CD4-positive, alpha-beta T cell (primary cell): ENCODE data around the gene WDR93. TPM values are rescaled to one million over a fixed set of nuclear protein-coding genes. Genes with fewer than 3 reads are reported as not detected.

Experiments used
- ATAC-seq: fragments of 200-7000 bp; cut with Tn5 transposase; one replicate; pipeline ENCODE4 v1.10.0; 2022; ENCODE audit warnings: mild to moderate bottlenecking; ENCODE audit not compliant: poor library complexity
- CTCF ChIA-PET: fragments of 350-600 bp; sonication (Branson Sonifier 250); formaldehyde crosslinking; loops from one replicate; lab custom pipeline; 2021; ENCODE audit warnings: antibody characterized with exemption, inconsistent platforms; lab: Charles Lee
- POLR2A ChIA-PET: fragments of 350-600 bp; sonication (Branson Sonifier 250); formaldehyde crosslinking; loops from one replicate; lab custom pipeline; 2021; ENCODE audit warnings: antibody characterized with exemption, inconsistent platforms; lab: Charles Lee
- DNase-seq, 14 experiments: peaks; one replicate each; pipeline ENCODE4 v3.0.0-alpha.2; 2013 to 2020; ENCODE audit warnings: mixed read lengths in 2 of 14
- H3K27ac ChIP-seq, 2 donors: one replicate each; pipeline versions ENCODE4 v1.5.1 to v1.7.0; 2013; ENCODE audit warnings: low read length in 2 of 2, low read depth in 1 of 2, mild to moderate bottlenecking in 1 of 2
- H3K27me3 ChIP-seq, 2 experiments: 1 replicate in 1 of 2; 2 replicates in 1 of 2; pipeline versions ENCODE4 v1.6.1 to v1.7.0; 2013; ENCODE audit warnings: low read length in 2 of 2, control low read depth in 1 of 2, mild to moderate bottlenecking in 1 of 2, moderate library complexity in 1 of 2; ENCODE audit not compliant: insufficient read depth in 2 of 2, control insufficient read depth in 1 of 2
- H3K36me3 ChIP-seq: one replicate; pipeline ENCODE4 v1.6.1; 2013; ENCODE audit warnings: low read length, control low read depth; ENCODE audit not compliant: insufficient read depth
- H3K4me1 ChIP-seq: one replicate; pipeline ENCODE4 v1.6.1; 2013; ENCODE audit warnings: low read length, control low read depth; ENCODE audit not compliant: insufficient read depth
- H3K4me3 ChIP-seq: one replicate; pipeline ENCODE4 v1.5.1; 2013; ENCODE audit warnings: mild to moderate bottlenecking, low read length, moderate library complexity
- H3K9me3 ChIP-seq, 2 experiments: 1 replicate in 1 of 2; 2 replicates in 1 of 2; pipeline versions ENCODE4 v1.6.1 to v1.7.0; 2013; ENCODE audit warnings: low read length in 2 of 2, mild to moderate bottlenecking in 2 of 2, control low read depth in 1 of 2, moderate library complexity in 1 of 2; ENCODE audit not compliant: control insufficient read depth in 1 of 2, insufficient read depth in 1 of 2
- H3K27ac Mint-ChIP-seq: one replicate; pipeline ENCODE4 v1.8.0; 2020; ENCODE audit warnings: mixed read lengths
- H3K27me3 Mint-ChIP-seq: one replicate; pipeline ENCODE4 v1.8.0; 2021; ENCODE audit warnings: mixed read lengths
- H3K36me3 Mint-ChIP-seq: one replicate; pipeline ENCODE4 v1.8.0; 2021; ENCODE audit warnings: low read depth, mixed read lengths
- H3K4me1 Mint-ChIP-seq: one replicate; pipeline ENCODE4 v1.8.0; 2021; ENCODE audit warnings: low read depth, mixed read lengths
- H3K4me3 Mint-ChIP-seq: one replicate; pipeline ENCODE4 v1.8.0; 2020; ENCODE audit warnings: mild to moderate bottlenecking, mixed read lengths
- H3K9me3 Mint-ChIP-seq: one replicate; pipeline ENCODE4 v1.8.0; 2020; ENCODE audit warnings: mixed read lengths
- intact Hi-C, 2 experiments: fragments of 100-400 bp; cut with DNase I in 1 of 2; cut with micrococcal nuclease in 1 of 2; formaldehyde crosslinking; loops; one replicate each; pipeline versions ENCODE4 v1.15.1 to v1.9.0; 2023 to 2025; cut with DNase I, micrococcal nuclease
- total RNA-seq, 174 experiments: library from RNA in 2 of 174; stranded (reverse) in 2 of 174; gene quantifications; one replicate each; pipeline ENCODE4 v1.2.3 and lab custom pipeline; 2021 to 2026
- TF ChIP-seq, protein P1 (sequence below): fragments of 200-600 bp; IDR thresholded peaks from one replicate; pipeline ENCODE4 v1.8.0; 2022; ENCODE audit warnings: antibody characterized with exemption, mild to moderate bottlenecking

The WDR93 gene
- total RNA-seq, 2 experiments from 2014 or later = not detected

DNA sequence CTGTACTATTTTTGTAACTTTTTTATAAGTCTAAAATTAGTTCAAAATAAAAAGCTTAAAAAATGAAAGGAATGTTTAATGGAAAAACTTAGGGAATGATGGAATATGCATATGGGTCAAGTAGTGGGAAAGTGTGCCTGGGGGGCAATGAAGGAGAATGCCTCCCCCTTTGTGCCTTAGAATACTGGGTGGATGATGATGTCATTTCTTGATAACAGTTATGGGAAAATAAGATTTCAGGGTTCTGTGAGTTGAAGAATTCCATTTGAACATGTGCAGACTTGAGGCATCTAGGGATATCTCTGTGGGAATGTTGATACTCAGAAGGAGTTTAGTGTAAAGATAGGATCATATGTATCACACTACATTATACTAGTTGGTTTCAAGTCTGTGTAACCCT is 13.8 kb downstream of the WDR93 start:
- H3K27ac Mint-ChIP-seq = no peak overlapping the region
- TF ChIP-seq, protein P1, sequence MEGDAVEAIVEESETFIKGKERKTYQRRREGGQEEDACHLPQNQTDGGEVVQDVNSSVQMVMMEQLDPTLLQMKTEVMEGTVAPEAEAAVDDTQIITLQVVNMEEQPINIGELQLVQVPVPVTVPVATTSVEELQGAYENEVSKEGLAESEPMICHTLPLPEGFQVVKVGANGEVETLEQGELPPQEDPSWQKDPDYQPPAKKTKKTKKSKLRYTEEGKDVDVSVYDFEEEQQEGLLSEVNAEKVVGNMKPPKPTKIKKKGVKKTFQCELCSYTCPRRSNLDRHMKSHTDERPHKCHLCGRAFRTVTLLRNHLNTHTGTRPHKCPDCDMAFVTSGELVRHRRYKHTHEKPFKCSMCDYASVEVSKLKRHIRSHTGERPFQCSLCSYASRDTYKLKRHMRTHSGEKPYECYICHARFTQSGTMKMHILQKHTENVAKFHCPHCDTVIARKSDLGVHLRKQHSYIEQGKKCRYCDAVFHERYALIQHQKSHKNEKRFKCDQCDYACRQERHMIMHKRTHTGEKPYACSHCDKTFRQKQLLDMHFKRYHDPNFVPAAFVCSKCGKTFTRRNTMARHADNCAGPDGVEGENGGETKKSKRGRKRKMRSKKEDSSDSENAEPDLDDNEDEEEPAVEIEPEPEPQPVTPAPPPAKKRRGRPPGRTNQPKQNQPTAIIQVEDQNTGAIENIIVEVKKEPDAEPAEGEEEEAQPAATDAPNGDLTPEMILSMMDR = no peak
- H3K27me3 ChIP-seq = peaks cover 0 to 8% of the 10 kb centered on the region in 2 experiments
- ChIA-PET POLR2A (no interaction called here), CTCF (no interaction called here)
- no peak overlapping the region for H3K4me3 ChIP-seq
- no peaks in the 10 kb centered on the region for H3K36me3 Mint-ChIP-seq
- no peaks in the 10 kb centered on the region for H3K4me1 Mint-ChIP-seq
- intact Hi-C loops = no loop called here
- H3K27ac ChIP-seq = no peak overlapping the region
- DNase-seq (no peak), ATAC-seq (no peak)
- no peaks in the 10 kb centered on the region for H3K9me3 ChIP-seq
- H3K4me3 Mint-ChIP-seq = no peak overlapping the region
- H3K9me3 Mint-ChIP-seq = no peaks in the 10 kb centered on the region
- peaks cover 42% of the 10 kb centered on the region for H3K27me3 Mint-ChIP-seq
- H3K36me3 ChIP-seq = no peaks in the 10 kb centered on the region
- no peaks in the 10 kb centered on the region for H3K4me1 ChIP-seq

DNA sequence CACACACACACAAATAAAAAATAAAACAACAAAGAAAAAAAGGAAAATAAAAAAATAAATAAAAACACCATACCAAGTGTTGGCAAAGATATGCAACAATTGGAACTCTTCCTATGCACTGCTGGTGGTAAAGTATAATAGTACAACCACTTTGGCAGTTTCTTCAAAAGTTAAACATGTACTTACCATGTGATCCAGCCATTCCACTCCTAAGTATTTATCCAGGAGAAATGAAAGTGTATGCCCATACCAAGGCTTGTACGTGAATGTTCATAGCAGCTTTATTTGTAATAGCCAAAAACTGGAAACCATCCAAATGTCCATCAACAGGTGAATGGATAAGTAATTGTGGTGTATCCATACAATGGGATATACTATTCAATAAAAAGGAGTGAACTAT is 17.0 kb downstream of the WDR93 start:
- Histone ChIP-seq H3K27me3 (no peaks in the 10 kb centered on the region), H3K4me3 (no peak overlapping the region), H3K27ac (no peak overlapping the region), H3K9me3 (no peaks in the 10 kb centered on the region), H3K4me1 (no peaks in the 10 kb centered on the region), H3K36me3 (no peaks in the 10 kb centered on the region)
- Mint-ChIP-seq H3K27me3 (peaks cover 22% of the 10 kb centered on the region), H3K4me1 (no peaks in the 10 kb centered on the region), H3K27ac (no peak overlapping the region), H3K9me3 (no peaks in the 10 kb centered on the region), H3K4me3 (no peak overlapping the region), H3K36me3 (no peaks in the 10 kb centered on the region)
- ATAC-seq (no peak), DNase-seq (no peak)
- CTCF ChIA-PET = no interaction called here
- intact Hi-C loops = no loop called here
- POLR2A ChIA-PET = no interaction called here
- TF ChIP-seq, protein P1 = no peak

DNA sequence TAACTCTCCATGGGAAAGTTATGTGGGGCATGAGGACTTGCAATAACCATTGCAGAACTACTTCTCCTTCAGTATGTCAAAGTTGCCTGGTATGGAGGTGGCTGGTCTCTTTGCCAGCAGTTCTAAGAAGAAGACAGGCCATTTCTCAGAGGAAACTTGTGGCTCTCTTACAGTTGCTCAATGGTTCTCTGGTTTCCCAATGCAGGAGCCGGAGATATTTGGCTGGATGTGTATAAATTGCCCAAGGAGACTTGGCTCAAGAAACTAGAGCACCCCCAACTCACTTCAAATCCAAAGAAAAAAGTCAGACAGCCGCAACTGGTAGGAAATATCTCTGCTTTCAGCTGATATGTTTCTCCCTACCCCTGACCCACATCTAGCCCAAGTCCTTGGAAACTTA is 24.2 kb downstream of the WDR93 start:
- no peaks in the 10 kb centered on the region for H3K4me1 Mint-ChIP-seq
- Histone ChIP-seq H3K9me3 (no peaks in the 10 kb centered on the region), H3K27me3 (peaks cover 0 to 3% of the 10 kb centered on the region in 2 experiments), H3K4me1 (no peaks in the 10 kb centered on the region), H3K4me3 (no peak overlapping the region), H3K36me3 (no peaks in the 10 kb centered on the region), H3K27ac (no peak overlapping the region)
- intact Hi-C loops = no loop called here
- ChIA-PET POLR2A (no interaction called here), CTCF (no interaction called here)
- no peaks in the 10 kb centered on the region for H3K36me3 Mint-ChIP-seq
- ATAC-seq (no peak), DNase-seq (no peak)
- H3K9me3 Mint-ChIP-seq = no peaks in the 10 kb centered on the region
- H3K4me3 Mint-ChIP-seq = no peak overlapping the region
- H3K27ac Mint-ChIP-seq = no peak overlapping the region
- no peaks in the 10 kb centered on the region for H3K27me3 Mint-ChIP-seq
- TF ChIP-seq, protein P1 = no peak
